Testis (tissue), 3 donors: Measurements from ENCODE around the gene PRR23E. TPM values are rescaled to one million over a fixed set of nuclear protein-coding genes. Genes with fewer than 3 reads are reported as not detected.

Experiments
- DNase-seq: peaks from one replicate; pipeline ENCODE4 v3.0.0-alpha.2; 2019
- H3K27ac ChIP-seq, 2 donors: fragments of 200-600 bp; sonication (generic); one replicate each; pipeline ENCODE4 v1.5.1; 2019
- H3K27me3 ChIP-seq: fragments of 200-600 bp; sonication (generic); one replicate; pipeline ENCODE4 v1.5.1; 2019
- H3K36me3 ChIP-seq: fragments of 200-600 bp; sonication (generic); one replicate; pipeline ENCODE4 v1.5.1; 2017; ENCODE audit warnings: low read depth; ENCODE audit errors: missing control alignments
- H3K4me1 ChIP-seq: fragments of 200-600 bp; sonication (generic); one replicate; pipeline ENCODE4 v1.5.1; 2019
- H3K4me3 ChIP-seq, 2 donors: fragments of 200-600 bp; sonication (generic); one replicate each; pipeline ENCODE4 v1.5.1; 2017 to 2019
- H3K9me3 ChIP-seq: fragments of 200-600 bp; sonication (generic); one replicate; pipeline ENCODE4 v1.5.1; 2017
- CTCF ChIP-seq, 3 experiments: fragments of 450-650 bp in 2 of 3; fragments of 200-600 bp in 1 of 3; sonication (generic) in 1 of 3; IDR thresholded peaks; one replicate each; pipeline ENCODE4 v1.5.1; 2016 to 2019; ENCODE audit warnings: antibody characterized with exemption in 3 of 3, mild to moderate bottlenecking in 2 of 3, moderate library complexity in 1 of 3
- POLR2A ChIP-seq: fragments of 450-650 bp; IDR thresholded peaks from one replicate; pipeline ENCODE4 v1.6.1; 2017; ENCODE audit warnings: antibody characterized with exemption, mild to moderate bottlenecking, moderate library complexity
- WGBS, 2 donors: methylation state at CpG; one replicate each; pipeline ENCODE4 v1.1.5; 2018; 5-methylcytosine and 5-hydroxymethylcytosine counted together
- intact Hi-C: fragments of 100-400 bp; cut with DNase I; formaldehyde crosslinking; loops from one replicate; pipeline ENCODE4 v1.15.1; 2023; ENCODE audit warnings: low total_unique reads
- polyA plus RNA-seq: library from polyadenylated mRNA; stranded (reverse); fragments of 350-450 nt; fragmentation: Illumina TruSeq; extraction: RNeasy Lipid Tissue Mini Kit (QIAGEN cat#74804); gene quantifications from one replicate; pipeline ENCODE4 v1.2.3, GENCODE V29; 2014; ENCODE audit warnings: low read depth, low replicate concordance; ENCODE audit not compliant: insufficient read depth
- small RNA-seq, 2 donors: library from RNA; depleted of rRNA; stranded (forward); fragments of <200 nt; gene quantifications; one replicate each; pipeline ENCODE3, GENCODE V24; 2016
- total RNA-seq, 2 donors: library from RNA; depleted of rRNA; stranded (reverse); fragments of >200 nt; gene quantifications; one replicate each; pipeline ENCODE4 v1.2.3, GENCODE V29; 2016

Gene PRR23E
- total and polyA plus RNA-seq, 3 donors from 2014 or later: 0.87 to 1.5 (median 1.0) TPM

GRCh38 chr3:127238602-127239001, 45.7 kb downstream of the PRR23E start:
- Histone ChIP-seq H3K27me3 (no peaks in the 10 kb centered on the region), H3K4me3 (no peak overlapping the region), H3K9me3 (no peaks in the 10 kb centered on the region), H3K36me3 (no peaks in the 10 kb centered on the region), H3K4me1 (no peaks in the 10 kb centered on the region), H3K27ac (no peak overlapping the region)
- intact Hi-C loops: no loop called here
- 72 to 76% methylated on average over 2 of the region's 2 CpGs for WGBS, 2 donors
- TF ChIP-seq POLR2A (no peak), CTCF (IDR thresholded peaks at IDR 0.05) (no peak)
- no peak for DNase-seq

- WGBS, 2 donors: 78 to 83% methylated on average over 1 of the region's 1 CpG
- H3K27me3 ChIP-seq: no peaks in the 10 kb centered on the region
- no peak for TF ChIP-seq POLR2A
- no peak for TF ChIP-seq CTCF (IDR thresholded peaks at IDR 0.05)
- H3K36me3 ChIP-seq: no peaks in the 10 kb centered on the region
- no peak for DNase-seq
- intact Hi-C loops: no loop called here
- H3K27ac ChIP-seq: no peak overlapping the region
- H3K9me3 ChIP-seq: no peaks in the 10 kb centered on the region
- no peaks in the 10 kb centered on the region for H3K4me1 ChIP-seq
- no peak overlapping the region for H3K4me3 ChIP-seq
Measured at GRCh38 chr3:127247292-127247691, 54.4 kb downstream of the PRR23E start.

Small RNAs within 50 kb of the gene (small RNA-seq; reads per million reads assigned to genes)
- gene RF00019 (0 reads per million in 2 donors), gene RNU6-1047P (0 reads per million in 2 donors)

Other genes starting within 250 kb of the PRR23E start
- gene PLXNA1, start 210.0 kb upstream of the PRR23E start, total RNA-seq: 10 to 100 TPM; 65.8 to 79.7 TPM
- 29.3 TPM for gene PLXNA1, start 210.0 kb upstream of the PRR23E start, polyA plus RNA-seq
- 10 to 100 TPM in 1 of 2 donors, 1 to 10 TPM in 1; 9.1 to 12.8 TPM for gene PRR20G, start 94.9 kb downstream of the PRR23E start, total RNA-seq
- 10.5 TPM for gene PRR20G, start 94.9 kb downstream of the PRR23E start, polyA plus RNA-seq